ENCODE data around the gene BGN. TPM values are rescaled to one million over a fixed set of nuclear protein-coding genes. Genes with fewer than 3 reads are reported as not detected.

The BGN gene
- total and polyA plus RNA-seq, 2 experiments from 2014 or later, result 0.87 to 1.8 TPM

DNA sequence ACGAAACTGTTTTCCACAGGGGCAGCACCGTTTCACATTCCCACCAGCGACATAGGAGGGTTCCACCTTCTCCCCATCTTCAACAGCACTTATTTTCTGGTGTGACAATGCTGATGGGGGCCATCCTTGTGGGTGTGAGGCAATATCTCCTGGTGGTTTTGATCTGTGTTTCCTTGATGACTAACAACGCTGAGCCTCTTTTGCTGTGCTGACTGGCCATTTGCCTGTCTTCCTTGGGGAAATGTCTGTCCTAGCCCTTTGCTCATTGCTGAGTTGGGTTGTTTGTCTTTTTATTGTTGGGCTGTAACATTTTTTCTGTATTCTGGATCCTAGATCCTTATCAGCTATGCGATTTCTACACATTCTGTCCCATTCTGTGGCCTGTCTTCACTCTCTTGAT is 56.4 kb downstream of the BGN start:
- H3K4me3 ChIP-seq, result no peak overlapping the region

More for the DNA sequence above, 56.4 kb downstream of the BGN start:
- Histone ChIP-seq H2AFZ (no peak overlapping the region), H3K79me2 (replicated peaks; ENCODE audit: insufficient read depth) (no peaks in the 10 kb centered on the region), H4K20me1 (replicated peaks; ENCODE audit: insufficient read depth) (no peaks in the 10 kb centered on the region), H3K4me1 (ENCODE audit: insufficient read depth) (no peaks in the 10 kb centered on the region), H3K4me2 (no peak overlapping the region), H3K27me3 (ENCODE audit: insufficient read depth) (no peaks in the 10 kb centered on the region), H3K9me2 (ENCODE audit: insufficient read depth) (no peaks in the 10 kb centered on the region), H3F3A (replicated peaks; ENCODE audit: low read depth) (no peaks in the 10 kb centered on the region), H3K36me3 (ENCODE audit: insufficient read depth) (no peaks in the 10 kb centered on the region), H3K27ac (ENCODE audit: low read depth) (no peak overlapping the region)
- Mint-ChIP-seq H3K9me3 (no peaks in the 10 kb centered on the region), H3K36me3 (ENCODE audit: low read depth) (no peaks in the 10 kb centered on the region), H3K4me3 (no peak overlapping the region), H3K27ac (no peak overlapping the region), H3K4me1 (no peaks in the 10 kb centered on the region), H3K27me3 (ENCODE audit: insufficient read depth, low read depth, poor library complexity) (peaks cover 4% of the 10 kb centered on the region)
- no peak for ATAC-seq
- DNase-seq (ENCODE audit: low spot score), result no peak
- TF ChIP-seq, protein P1, sequence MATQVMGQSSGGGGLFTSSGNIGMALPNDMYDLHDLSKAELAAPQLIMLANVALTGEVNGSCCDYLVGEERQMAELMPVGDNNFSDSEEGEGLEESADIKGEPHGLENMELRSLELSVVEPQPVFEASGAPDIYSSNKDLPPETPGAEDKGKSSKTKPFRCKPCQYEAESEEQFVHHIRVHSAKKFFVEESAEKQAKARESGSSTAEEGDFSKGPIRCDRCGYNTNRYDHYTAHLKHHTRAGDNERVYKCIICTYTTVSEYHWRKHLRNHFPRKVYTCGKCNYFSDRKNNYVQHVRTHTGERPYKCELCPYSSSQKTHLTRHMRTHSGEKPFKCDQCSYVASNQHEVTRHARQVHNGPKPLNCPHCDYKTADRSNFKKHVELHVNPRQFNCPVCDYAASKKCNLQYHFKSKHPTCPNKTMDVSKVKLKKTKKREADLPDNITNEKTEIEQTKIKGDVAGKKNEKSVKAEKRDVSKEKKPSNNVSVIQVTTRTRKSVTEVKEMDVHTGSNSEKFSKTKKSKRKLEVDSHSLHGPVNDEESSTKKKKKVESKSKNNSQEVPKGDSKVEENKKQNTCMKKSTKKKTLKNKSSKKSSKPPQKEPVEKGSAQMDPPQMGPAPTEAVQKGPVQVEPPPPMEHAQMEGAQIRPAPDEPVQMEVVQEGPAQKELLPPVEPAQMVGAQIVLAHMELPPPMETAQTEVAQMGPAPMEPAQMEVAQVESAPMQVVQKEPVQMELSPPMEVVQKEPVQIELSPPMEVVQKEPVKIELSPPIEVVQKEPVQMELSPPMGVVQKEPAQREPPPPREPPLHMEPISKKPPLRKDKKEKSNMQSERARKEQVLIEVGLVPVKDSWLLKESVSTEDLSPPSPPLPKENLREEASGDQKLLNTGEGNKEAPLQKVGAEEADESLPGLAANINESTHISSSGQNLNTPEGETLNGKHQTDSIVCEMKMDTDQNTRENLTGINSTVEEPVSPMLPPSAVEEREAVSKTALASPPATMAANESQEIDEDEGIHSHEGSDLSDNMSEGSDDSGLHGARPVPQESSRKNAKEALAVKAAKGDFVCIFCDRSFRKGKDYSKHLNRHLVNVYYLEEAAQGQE (IDR thresholded peaks at IDR 0.05; ENCODE audit: unreplicated experiment), result no peak
- TF ChIP-seq, protein P2, sequence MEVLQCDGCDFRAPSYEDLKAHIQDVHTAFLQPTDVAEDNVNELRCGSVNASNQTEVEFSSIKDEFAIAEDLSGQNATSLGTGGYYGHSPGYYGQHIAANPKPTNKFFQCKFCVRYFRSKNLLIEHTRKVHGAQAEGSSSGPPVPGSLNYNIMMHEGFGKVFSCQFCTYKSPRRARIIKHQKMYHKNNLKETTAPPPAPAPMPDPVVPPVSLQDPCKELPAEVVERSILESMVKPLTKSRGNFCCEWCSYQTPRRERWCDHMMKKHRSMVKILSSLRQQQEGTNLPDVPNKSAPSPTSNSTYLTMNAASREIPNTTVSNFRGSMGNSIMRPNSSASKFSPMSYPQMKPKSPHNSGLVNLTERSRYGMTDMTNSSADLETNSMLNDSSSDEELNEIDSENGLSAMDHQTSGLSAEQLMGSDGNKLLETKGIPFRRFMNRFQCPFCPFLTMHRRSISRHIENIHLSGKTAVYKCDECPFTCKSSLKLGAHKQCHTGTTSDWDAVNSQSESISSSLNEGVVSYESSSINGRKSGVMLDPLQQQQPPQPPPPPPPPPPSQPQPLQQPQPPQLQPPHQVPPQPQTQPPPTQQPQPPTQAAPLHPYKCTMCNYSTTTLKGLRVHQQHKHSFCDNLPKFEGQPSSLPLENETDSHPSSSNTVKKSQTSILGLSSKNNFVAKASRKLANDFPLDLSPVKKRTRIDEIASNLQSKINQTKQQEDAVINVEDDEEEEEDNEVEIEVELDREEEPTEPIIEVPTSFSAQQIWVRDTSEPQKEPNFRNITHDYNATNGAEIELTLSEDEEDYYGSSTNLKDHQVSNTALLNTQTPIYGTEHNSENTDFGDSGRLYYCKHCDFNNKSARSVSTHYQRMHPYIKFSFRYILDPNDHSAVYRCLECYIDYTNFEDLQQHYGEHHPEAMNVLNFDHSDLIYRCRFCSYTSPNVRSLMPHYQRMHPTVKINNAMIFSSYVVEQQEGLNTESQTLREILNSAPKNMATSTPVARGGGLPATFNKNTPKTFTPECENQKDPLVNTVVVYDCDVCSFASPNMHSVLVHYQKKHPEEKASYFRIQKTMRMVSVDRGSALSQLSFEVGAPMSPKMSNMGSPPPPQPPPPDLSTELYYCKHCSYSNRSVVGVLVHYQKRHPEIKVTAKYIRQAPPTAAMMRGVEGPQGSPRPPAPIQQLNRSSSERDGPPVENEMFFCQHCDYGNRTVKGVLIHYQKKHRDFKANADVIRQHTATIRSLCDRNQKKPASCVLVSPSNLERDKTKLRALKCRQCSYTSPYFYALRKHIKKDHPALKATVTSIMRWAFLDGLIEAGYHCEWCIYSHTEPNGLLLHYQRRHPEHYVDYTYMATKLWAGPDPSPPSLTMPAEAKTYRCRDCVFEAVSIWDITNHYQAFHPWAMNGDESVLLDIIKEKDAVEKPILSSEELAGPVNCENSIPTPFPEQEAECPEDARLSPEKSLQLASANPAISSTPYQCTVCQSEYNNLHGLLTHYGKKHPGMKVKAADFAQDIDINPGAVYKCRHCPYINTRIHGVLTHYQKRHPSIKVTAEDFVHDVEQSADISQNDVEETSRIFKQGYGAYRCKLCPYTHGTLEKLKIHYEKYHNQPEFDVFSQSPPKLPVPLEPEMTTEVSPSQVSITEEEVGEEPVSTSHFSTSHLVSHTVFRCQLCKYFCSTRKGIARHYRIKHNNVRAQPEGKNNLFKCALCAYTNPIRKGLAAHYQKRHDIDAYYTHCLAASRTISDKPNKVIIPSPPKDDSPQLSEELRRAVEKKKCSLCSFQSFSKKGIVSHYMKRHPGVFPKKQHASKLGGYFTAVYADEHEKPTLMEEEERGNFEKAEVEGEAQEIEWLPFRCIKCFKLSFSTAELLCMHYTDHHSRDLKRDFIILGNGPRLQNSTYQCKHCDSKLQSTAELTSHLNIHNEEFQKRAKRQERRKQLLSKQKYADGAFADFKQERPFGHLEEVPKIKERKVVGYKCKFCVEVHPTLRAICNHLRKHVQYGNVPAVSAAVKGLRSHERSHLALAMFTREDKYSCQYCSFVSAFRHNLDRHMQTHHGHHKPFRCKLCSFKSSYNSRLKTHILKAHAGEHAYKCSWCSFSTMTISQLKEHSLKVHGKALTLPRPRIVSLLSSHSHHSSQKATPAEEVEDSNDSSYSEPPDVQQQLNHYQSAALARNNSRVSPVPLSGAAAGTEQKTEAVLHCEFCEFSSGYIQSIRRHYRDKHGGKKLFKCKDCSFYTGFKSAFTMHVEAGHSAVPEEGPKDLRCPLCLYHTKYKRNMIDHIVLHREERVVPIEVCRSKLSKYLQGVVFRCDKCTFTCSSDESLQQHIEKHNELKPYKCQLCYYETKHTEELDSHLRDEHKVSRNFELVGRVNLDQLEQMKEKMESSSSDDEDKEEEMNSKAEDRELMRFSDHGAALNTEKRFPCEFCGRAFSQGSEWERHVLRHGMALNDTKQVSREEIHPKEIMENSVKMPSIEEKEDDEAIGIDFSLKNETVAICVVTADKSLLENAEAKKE (CRISPR knock-in tag; IDR thresholded peaks at IDR 0.05), result no peak

All from GM23338 (cell line).